NT2/D1 (cell line): ENCODE data around the gene LPO.

Experiments used
- SUZ12 ChIP-seq: IDR thresholded peaks from 2 replicates; pipeline ENCODE4 v1.6.1; 2011; ENCODE audit not compliant: insufficient read length, insufficient read depth; ENCODE audit errors: extremely low read depth
- ZNF274 ChIP-seq: IDR thresholded peaks from 2 replicates; pipeline ENCODE4 v1.6.1; 2011; ENCODE audit warnings: mild to moderate bottlenecking, low read depth, low read length

DNA sequence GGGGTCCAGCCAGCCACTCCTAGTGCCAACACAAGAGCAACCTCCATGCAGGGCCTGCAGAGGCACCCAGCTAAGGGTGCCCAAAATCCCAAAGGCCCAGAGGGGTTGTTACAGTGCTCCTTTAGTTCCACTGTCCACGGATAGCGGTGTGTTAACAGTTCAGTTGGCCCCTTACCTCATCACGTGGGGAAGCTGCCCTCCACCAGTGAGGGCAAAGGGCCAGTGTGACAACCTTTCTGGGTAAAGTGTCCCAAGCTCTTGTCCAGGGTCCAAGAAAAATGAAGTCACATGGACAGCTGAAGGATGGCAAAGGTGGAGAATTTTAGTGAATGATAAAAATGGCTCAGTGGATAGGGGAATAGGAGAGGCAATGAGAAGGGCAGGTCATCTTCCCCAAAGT lies 10.7 kb upstream of the LPO start:
- TF ChIP-seq ZNF274 (no peak), SUZ12 (no peak)
